Activated CD4-positive, alpha-beta T cell treated with anti-CD3 and anti-CD28 coated beads, Interleukin-2, amount 50 U/mL, for 24 hours (primary cell): ENCODE results near the gene SORCS3.

Experiments used
- DNase-seq, 2 donors: peaks; one replicate each; pipeline ENCODE4 v3.0.0-alpha.2; 2020; ENCODE audit warnings: low read depth in 1 of 2, low spot score in 1 of 2

The SORCS3 gene

GRCh38 chr10:104643303-104643663 lies 2.2 kb downstream of the SORCS3 start:
- DNase-seq = no peak

- DNase-seq = no peak
These were observed 5.1 kb downstream of the SORCS3 start for GRCh38 chr10:104646146-104646545.

DNA sequence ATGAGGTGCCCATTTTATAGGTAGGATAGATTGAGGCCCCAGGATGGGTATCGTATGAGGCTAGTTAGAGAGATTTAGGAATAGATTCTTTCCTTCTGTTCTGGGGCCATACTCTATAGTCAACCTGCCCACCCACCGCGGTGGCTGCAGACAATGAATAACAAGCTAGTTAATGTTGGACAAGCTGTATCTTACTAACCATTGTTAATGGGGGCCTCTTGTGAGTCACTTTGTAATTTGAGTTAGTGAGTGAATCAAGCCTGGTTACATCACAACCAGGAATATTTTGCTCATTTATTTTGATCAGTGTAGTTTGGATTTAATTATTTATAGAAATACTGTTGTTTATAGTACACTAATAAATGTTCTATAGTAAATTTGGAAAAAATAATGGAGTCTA lies 7.3 kb downstream of the SORCS3 start:
- DNase-seq = no peak

- no peak for DNase-seq
These were observed 9.0 kb downstream of the SORCS3 start for GRCh38 chr10:104650072-104650471.

GRCh38 chr10:104650635-104651331 lies 9.7 kb downstream of the SORCS3 start:
- DNase-seq = no peak

DNA sequence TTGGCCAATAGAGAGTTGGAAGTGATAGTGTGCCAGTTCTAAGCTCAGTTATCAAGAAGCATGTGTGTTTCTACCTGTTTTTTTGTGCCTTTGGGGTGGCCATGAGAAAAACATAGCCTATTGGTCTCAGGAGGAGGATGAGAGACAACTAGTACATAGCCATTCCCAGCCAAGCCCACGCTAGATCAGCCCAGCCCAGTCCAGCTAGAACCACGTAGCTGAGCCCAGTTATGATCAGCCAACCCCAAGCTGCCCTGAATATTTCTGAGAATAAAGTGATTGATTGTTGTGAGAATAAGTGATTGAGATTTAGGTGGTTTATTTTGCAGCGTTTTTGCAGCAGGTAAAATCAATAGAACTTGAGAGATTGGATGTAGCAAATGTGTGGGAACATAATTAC lies 15.9 kb downstream of the SORCS3 start:
- no peak for DNase-seq

- no peak for DNase-seq
These were observed 16.4 kb downstream of the SORCS3 start for GRCh38 chr10:104657457-104657856.

DNA sequence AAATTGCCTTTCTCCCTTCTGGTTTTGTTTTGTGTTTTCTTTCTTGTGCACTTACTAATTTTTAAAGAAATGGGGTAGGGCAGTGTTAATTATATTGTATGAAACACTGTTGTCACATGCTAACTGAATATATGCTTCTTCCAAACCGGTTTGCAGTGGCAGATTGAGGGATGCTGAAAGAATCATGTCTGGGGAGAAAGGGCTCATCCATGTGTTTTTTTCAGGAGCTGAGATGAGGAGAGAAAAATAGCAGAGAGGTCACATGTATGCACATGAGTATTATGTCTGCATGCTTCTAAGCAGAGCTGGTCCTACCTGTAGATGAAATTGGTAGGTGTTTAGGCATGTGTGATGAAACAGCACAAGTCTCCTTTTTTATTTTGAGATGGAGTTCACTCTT lies 17.0 kb downstream of the SORCS3 start:
- no peak for DNase-seq

GRCh38 chr10:104659809-104660208 lies 18.7 kb downstream of the SORCS3 start:
- DNase-seq = no peak

DNA sequence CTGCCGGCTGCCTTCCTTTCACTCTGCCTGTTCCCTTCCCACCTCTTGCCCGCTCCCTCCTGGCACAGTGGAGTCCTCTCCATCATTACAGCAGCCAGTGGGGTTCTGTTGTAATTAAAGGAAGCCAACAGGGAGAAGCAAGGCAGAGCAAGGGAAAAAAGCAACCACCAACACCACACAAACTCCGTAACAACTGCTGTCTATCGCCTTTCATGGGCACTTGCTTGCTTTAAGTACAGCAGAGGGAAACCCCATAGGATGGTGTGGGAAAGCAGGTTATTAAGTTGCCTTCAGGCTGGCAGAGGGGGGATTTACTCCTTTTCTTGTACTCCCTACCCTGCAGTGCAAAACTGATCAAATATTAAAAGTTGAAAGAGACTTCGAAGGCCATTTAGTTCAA lies 22.0 kb downstream of the SORCS3 start:
- no peak for DNase-seq

DNA sequence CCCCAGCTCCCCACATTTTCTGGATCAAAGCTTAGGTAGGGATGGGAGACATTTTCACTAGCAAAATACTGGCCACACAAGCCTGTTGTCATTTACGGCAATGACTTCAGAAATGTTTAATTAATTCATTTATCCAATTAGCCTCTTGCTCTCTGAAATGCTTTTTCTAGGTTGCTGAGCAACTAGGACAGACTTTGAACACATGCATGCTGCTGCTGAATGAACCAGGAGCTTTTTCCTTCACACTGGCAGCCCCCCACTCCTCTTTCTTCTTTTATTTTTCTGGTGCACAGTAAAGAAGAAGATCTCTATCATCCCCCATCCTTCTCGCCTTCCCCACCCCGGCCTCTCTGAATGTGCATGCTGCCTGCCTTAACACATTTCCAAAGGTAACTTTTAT lies 22.5 kb downstream of the SORCS3 start:
- DNase-seq = no peak

DNA sequence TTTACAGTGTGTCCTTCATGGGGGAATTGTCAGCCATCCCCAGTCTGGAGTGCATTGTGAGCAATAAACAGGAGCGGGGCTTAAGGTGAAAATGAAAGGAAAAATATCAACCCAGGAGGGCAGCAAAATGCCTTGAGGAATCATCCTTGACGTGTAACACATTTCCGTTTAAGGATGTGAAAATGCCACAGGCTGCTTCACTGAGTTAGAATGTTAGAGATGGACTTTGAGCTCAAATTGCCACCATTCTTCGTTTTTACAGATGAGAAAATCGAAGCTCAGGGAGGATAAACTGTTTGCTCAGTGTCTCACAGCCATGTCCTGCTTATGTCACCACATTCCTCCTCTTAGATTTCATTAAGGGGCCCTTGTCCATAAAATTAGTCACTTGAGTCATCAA lies 23.1 kb downstream of the SORCS3 start:
- no peak for DNase-seq

DNA sequence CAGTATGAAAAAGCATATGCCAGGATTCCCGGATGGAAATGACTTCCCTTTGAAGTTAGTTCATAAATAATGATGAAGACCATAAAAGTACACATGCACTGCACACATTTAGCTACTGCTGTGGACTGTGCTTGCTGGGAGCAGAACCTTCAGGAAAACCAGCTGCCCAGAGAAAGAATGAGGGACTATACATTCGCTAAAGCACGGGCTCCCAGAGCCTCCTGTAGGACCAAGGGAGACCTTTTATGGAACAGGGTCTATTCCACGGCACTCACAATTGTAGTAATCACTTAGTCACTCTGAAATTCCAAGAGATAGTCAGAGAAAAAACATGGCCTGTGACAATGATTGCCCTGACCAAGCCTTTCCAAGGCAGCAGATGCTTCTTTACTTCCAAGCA lies 24.1 kb downstream of the SORCS3 start:
- DNase-seq = no peak

GRCh38 chr10:104666106-104666505 lies 25.0 kb downstream of the SORCS3 start:
- DNase-seq = no peak

GRCh38 chr10:104676874-104677273 lies 35.8 kb downstream of the SORCS3 start:
- DNase-seq = no peak

- DNase-seq = no peak
These were observed 37.6 kb downstream of the SORCS3 start for GRCh38 chr10:104678658-104679057.

DNA sequence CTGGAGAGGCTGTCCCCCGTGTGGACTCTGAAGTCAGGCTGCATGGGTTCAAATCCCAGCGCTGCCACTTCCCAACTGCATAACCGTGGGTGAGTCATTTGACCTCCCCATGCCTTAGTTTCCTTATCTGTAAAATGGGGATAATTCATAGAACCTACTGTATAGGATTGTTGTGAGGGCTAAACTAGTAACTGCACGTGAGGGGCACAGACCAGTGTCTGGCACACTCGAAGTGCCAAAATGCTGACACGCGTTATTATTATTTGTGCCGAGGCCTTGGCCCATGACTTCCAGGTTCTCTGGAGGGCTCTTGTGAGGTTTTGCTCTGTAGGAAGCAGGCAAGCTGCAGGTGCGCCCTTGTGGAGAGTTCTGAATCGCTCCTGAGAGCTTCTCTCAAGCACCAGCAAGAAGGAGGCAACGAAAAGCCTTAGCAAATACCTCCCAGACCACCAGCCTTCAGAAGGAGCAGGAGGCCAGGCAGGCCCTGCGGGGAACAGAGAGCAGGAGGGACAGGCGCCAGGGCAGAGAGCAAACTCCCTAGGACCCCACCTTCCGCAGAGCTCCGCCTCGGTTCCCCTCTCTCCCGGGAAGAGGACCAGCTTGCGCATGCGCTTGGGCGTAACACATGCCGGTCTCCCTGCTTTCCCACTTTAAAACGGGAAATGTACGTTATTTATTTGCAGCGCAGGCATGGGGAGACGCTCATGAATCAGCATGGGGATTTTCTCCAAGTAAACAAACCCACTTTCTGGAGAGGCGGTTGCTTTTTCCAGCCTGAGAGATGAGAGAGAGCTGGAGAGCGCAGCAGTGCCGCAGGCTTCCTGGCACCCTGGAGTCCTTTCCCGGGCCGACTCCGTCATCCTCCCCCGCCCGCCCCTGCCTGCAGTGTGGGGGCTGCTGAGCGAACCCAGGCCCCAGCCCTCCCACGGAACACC lies 39.6 kb downstream of the SORCS3 start:
- no peak for DNase-seq

GRCh38 chr10:104681485-104681884 lies 40.4 kb downstream of the SORCS3 start:
- DNase-seq = no peak

- DNase-seq = no peak
These were observed 42.5 kb downstream of the SORCS3 start for GRCh38 chr10:104683567-104683966.

- DNase-seq = no peak
These were observed 45.7 kb downstream of the SORCS3 start for GRCh38 chr10:104686829-104687228.

- DNase-seq = no peak
These were observed 47.4 kb downstream of the SORCS3 start for GRCh38 chr10:104688251-104689042.

DNA sequence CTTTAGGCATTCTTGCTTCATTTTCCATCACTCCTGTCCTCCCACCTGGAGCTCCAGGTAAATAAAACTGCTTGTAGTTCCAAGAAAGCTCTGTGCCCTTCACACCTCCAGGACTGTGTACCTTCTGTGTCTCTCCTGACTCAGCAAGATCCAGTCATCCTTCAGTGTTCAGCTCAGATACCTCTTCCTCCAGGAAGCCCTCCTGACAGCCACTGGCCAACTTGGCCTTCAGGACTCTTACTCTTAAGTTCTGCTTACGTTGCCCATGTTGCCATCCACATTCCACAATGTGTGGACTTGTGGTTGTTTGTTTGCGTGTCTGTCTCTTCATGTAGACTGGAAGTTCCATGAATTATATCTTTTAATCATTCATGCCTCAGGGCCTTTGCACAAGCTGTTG lies 48.0 kb downstream of the SORCS3 start:
- no peak for DNase-seq
